TTC549 (cell line): ENCODE measurements around the gene RFTN1.

Source experiments
- FAIRE-seq: peaks from 2 replicates; lab custom pipeline; 2012; peaks lifted over from hg19 to GRCh38; lab: Jason Lieb, UNC

Gene RFTN1

GRCh38 chr3:16404349-16404895 is 109.1 kb downstream of the RFTN1 start:
- no peak for FAIRE-seq

- no peak for FAIRE-seq
These were observed 111.0 kb downstream of the RFTN1 start for GRCh38 chr3:16402451-16402850.

- no peak for FAIRE-seq
These were observed 112.2 kb downstream of the RFTN1 start for GRCh38 chr3:16401273-16401672.

- FAIRE-seq: no peak
These were observed 113.2 kb downstream of the RFTN1 start for GRCh38 chr3:16400106-16400931.

GRCh38 chr3:16399473-16399872 is 114.0 kb downstream of the RFTN1 start:
- FAIRE-seq: no peak

GRCh38 chr3:16398648-16399047 is 114.9 kb downstream of the RFTN1 start:
- FAIRE-seq: no peak

- no peak for FAIRE-seq
These were observed 117.3 kb downstream of the RFTN1 start for GRCh38 chr3:16396202-16396601.

- FAIRE-seq: no peak
These were observed 118.3 kb downstream of the RFTN1 start for GRCh38 chr3:16395212-16395611.

- no peak for FAIRE-seq
These were observed 118.9 kb downstream of the RFTN1 start for GRCh38 chr3:16394639-16395038.

GRCh38 chr3:16392717-16393116 is 120.8 kb downstream of the RFTN1 start:
- no peak for FAIRE-seq

- FAIRE-seq: no peak
These were observed 121.4 kb downstream of the RFTN1 start for GRCh38 chr3:16392065-16392464.

GRCh38 chr3:16390581-16390980 is 122.9 kb downstream of the RFTN1 start:
- FAIRE-seq: no peak

- no peak for FAIRE-seq
These were observed 124.6 kb downstream of the RFTN1 start for GRCh38 chr3:16388850-16389441.

- FAIRE-seq: no peak
These were observed 126.9 kb downstream of the RFTN1 start for GRCh38 chr3:16386561-16386960.

- FAIRE-seq: no peak
These were observed 128.3 kb downstream of the RFTN1 start for GRCh38 chr3:16385151-16385550.

GRCh38 chr3:16383864-16384263 is 129.6 kb downstream of the RFTN1 start:
- no peak for FAIRE-seq

- no peak for FAIRE-seq
These were observed 130.7 kb downstream of the RFTN1 start for GRCh38 chr3:16382845-16383244.

- FAIRE-seq: no peak
These were observed 132.1 kb downstream of the RFTN1 start for GRCh38 chr3:16381426-16381825.

- FAIRE-seq: no peak
These were observed 133.1 kb downstream of the RFTN1 start for GRCh38 chr3:16380421-16380820.

GRCh38 chr3:16379838-16380237 is 133.7 kb downstream of the RFTN1 start:
- FAIRE-seq: no peak

GRCh38 chr3:16378920-16379319 is 134.6 kb downstream of the RFTN1 start:
- FAIRE-seq: no peak

- FAIRE-seq: no peak
These were observed 135.1 kb downstream of the RFTN1 start for GRCh38 chr3:16378415-16378814.

GRCh38 chr3:16377847-16378302 is 135.6 kb downstream of the RFTN1 start:
- FAIRE-seq: no peak

- no peak for FAIRE-seq
These were observed 136.3 kb downstream of the RFTN1 start for GRCh38 chr3:16377196-16377595.
